Stimulated activated CD4-positive, alpha-beta T cell treated with anti-CD3 and anti-CD28 coated beads, Interleukin-1b, Interleukin-23, amount 100 ng/mL, for 4 hours (primary cell): ENCODE measurements around the gene MED27.
"Not testable (repeated sequence)": the region's sequence is repeated elsewhere in the genome, so short reads cannot be mapped to it uniquely, and the experiment has no call there.

Source experiments
- DNase-seq, 2 donors: peaks; one replicate each; pipeline ENCODE4 v3.0.0-alpha.2; 2020; ENCODE audit warnings: low read depth in 2 of 2

Gene MED27

GRCh38 chr9:132018957-132019405, 60.7 kb downstream of the MED27 start:
- no peak for DNase-seq

DNA sequence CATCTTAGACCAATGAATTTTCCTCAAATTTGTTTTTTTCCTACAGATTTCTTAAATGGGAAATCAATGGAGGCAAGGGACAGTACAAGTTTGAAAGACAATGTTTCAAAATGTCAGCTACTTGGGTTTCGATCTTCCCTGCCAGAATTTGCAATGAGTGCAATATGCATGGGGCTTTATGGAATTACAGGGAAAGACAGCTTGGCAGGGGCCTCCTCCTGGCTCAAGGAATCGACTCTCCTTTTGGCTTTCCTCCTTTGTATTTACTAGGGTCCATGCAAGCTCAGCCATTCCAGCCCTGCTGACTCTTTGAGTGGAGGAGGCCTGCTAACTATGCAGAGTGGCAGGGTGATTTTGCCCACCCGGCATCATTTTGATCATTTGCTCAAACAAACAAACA, 63.2 kb downstream of the MED27 start:
- no peak for DNase-seq

DNA sequence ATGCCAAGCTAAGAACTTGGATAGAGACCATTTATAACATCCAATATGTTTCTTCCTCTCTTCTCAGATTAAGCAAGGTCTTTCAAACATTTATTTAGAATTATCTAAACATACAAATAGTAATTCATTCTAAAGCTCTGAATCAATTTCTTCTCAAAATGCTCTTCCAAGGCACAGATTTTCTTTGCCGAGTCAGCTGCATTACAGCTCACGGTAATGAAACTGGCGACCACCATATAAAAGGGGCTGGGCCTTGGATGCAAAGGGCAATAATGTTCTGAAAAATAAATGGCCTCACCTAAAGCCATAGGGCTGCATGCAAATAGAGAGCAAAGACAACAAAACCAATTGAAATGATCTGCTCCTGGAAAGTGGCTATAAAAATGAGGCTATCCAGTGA, 63.8 kb downstream of the MED27 start:
- no peak for DNase-seq

- DNase-seq = no peak
These were observed 65.4 kb downstream of the MED27 start for GRCh38 chr9:132014218-132014805.

DNA sequence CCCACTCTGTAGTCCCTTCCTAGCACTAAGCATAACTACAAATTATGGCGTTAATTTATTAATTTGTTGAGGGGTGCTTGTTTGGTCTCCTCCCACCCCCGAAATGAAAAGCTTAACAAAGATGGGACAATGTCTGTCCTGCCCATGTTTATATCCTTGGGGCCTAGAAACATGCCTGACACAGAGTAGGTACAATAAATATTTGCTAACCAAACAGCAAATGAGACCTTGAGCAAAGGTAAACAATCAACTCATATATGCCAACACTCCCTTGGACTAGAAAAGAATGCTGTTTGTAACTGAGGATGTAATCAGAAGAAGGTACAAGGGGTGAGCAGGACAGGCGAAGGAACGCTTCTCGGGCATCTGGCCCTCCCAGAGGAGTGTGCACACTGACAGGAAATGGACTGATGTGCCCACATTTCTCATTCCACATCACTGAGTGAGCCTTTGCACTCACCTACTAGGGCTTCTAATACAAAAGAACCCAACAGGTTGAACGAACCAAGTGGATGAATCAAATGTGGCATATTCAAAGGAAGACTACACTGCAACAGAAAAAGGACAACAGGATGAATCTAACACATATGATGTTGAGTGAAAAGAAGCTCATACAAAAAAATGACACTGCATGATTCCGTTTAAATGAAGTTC, 66.8 kb downstream of the MED27 start:
- no peak for DNase-seq

GRCh38 chr9:132011896-132012295, 67.8 kb downstream of the MED27 start:
- DNase-seq = no peak

DNA sequence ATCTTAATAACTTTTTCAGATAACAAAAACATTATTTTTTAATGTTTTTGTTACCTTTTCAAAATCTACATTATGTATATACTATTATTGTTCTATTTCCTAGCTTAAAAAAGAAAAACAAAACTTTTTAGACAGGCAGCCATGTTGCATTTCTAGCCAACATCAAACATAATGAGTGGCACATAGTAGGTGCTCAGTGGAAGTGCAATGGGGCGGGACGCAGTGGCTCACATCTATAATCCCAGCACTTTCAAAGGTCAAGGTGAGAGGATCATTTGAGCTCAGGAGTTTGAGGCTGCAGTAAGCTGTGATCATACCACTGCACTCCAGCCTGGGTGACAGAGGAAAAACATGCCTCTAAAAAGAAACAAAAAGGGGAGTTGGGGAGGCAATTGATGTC, 68.4 kb downstream of the MED27 start:
- DNase-seq = no peak

GRCh38 chr9:132010201-132010600, 69.5 kb downstream of the MED27 start:
- DNase-seq = not testable (repeated sequence)

DNA sequence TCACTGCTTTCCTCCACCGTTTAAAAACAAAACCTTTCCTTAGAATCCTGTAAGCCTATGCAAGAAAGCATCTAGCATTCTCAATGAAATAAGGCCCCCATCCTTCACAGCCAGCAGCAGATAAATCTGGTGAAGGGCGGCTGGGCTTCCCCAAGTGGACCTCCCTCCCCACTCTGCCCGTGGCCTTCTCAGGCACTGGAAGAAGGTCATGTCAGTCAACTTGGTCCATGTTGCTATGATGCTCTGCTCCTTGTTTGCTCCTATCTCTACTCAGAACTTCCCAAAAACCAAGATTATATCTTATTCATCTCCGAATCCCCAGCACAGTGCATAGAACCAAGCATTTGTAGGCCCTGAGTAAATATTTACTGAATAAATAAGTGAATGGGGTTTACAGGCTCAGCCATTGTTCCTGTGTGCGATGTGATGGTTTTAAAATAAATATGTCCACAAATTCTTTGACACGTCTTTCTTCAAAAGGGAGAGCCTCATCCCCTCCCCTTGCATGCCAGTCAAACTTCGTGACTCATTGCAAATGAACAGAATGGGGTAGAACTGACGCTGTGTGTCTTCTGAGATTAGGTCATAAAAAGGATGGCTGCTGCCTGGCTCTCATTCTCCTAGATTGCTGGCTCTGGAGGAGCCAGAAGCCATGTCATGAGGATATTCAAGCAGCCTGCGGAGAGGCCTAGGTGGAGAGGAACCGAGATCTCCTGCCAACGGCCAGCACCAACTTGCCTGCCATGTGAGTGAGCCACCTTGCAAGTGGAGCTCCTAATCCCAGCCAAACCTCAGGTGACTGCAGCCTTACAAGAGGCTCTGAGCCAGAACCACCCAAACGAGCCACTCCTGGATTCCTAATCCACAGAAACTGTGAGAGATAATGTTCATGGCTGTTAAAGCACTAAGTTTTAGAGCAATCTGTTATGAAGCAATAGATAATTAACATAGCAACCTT, 70.5 kb downstream of the MED27 start:
- DNase-seq = no peak

DNA sequence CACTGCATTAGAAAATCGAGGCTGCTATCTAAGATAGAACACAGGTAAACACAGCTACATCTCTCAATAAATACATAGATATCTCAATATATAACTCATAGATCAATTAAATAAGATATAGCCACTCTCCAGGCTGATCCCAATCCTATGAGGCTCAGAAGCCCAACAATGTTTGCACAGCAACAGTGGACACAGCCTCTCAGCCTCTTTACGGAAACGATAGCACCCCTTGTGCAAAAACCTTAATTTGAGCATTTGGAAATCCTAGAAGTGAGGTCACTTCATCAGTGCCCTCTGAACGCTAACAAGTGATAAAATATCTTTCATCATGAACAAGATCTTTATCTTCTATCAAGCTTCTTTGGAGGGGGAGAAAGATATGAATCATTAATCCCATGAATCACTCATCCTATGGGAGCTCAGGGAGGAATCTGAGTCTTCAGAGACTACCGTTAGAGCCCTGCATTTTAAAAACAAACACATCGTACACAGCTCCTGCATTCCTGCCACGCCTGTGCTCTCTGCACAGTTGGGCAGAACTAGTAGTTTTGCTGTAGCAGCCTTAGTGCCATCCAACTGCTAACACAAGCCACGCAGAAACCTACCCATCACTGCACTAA, 71.4 kb downstream of the MED27 start:
- DNase-seq = no peak

DNA sequence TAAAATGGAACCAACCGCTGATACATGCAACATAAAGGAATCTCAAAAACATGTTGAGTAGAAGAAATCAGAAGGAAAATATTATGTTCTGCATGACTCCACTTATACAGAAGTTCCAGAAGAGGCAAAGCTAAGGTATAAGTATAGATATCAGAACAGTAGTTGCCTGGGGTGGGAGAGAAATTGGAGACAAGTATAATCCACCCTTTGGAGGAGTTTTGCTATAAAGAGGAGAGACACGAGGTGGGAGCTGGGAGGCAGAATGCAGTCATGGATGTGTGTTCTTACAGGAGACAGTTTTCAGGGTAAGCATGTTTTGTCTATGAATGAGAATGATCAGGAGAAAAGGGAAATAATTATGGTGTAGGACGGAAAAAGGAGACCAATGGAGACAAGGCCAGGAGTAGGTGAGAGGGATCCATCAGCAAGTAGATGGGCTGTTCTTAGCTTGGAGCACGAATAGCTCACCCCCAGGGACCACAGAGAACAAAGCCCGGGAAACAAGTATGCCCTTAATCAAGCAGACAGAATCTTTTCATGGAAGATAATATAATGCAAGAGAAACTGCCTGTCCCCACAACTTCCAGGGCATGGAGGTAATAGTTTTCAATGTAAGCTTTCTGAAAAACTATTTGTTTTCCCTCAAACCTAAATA, 72.2 kb downstream of the MED27 start:
- no peak for DNase-seq

DNA sequence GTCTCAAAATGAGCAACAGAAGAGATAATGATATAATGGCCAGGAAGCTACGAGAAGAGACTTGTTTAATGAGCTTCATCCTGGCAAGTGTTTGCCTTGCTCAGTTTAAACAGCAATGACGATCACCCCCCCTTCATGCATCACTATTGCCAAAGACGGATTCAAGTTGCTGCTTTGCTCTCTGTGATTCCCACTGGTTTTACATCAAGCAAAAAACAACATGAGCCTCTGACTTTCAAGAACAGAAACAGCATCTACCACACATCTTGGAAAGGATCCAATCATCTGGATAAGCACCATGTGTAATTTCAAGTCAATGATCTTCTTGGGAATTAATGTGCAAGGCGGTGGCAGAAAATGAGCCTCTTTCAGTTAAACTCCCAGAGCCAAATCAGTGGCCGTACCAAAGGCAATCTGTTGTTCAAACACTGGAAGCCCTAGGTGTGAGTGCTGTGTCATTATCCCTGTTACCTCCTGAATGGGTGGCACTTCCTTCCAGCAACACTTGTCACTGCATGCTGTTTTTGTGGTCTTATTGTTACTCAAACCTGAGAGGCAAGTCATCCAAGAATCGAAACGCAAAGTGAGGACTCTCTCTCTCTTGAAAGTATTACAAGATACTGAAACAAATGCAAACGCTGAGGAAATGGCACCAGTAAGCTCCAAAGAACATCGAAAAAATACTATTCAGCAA, 72.8 kb downstream of the MED27 start:
- DNase-seq = no peak

DNA sequence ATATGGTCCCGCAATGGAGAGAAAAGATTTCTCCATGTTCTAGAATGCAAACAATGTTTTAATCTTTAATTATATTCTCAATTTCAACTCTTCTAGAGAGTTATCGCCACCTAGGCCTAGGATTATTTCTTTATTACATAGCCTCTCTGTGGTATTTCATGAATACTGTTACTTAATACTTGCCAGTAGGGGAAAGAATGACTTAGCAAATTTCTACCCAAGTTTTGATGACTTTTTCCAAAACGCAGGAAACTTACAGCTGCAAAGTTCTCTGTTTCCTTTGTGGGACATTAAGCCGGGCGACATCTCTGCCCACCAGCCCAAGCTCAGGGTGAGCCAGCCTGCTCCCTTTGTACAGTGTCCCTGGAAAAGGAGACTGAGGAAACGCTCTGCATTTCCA, 73.8 kb downstream of the MED27 start:
- DNase-seq = no peak

DNA sequence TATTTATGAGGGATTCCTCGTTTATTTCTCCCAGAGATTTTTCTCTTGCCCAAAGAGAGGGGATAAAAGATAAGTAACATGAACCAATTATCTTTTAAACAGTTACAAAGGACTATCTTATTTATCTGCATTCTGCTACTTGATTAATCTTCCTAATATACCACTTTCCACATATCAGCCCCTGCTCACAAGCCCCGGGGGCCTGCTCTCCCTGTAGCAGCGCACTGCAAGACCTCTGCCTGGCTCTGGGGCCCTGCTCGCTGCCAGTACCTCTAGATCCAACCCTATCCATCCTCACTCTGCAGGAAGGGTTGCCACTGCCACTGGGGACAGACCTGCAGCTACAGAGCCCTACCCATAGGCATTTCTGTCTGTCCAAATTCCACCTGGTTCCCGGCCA, 75.3 kb downstream of the MED27 start:
- no peak for DNase-seq

DNA sequence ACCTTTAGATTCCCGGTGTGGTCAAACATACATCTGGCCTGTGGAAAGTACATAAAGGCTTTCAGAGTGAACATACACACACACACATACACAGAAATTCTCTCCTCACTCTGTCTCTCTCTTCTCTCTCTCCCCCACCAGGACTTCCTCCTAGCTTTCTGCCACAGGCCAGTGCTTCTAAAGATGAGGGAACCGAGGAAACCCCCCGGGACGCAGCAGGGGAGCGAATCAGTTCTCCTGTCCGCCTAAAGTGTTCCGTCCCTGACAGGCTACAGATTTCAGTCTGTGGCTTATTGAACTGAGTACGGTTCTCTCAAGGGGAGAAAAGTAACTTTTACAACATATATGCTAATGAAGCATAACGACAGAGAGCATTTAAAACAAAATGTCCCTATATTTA, 75.8 kb downstream of the MED27 start:
- no peak for DNase-seq

GRCh38 chr9:132003319-132003704, 76.4 kb downstream of the MED27 start:
- no peak for DNase-seq

- no peak for DNase-seq
These were observed 76.9 kb downstream of the MED27 start for GRCh38 chr9:132002643-132003318.

DNA sequence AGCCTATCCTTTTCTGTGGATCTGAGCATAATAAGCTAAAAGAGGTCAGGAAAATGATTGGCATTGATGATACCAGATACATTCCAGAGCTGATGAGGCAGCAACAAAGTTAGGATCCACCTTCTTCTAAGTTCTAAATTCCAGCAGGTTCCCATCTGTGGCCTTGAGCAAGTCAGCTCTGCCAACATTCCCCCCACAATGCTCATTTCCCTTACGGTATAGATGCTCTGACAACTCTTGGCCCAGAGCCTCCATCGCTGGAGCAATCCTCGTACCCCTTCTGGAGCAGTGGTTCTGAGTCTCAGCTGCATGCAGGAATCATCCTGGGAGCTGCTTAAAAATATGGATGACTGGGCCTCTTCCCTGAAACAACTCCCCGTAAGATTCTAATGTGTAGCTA, 78.1 kb downstream of the MED27 start:
- DNase-seq = no peak

DNA sequence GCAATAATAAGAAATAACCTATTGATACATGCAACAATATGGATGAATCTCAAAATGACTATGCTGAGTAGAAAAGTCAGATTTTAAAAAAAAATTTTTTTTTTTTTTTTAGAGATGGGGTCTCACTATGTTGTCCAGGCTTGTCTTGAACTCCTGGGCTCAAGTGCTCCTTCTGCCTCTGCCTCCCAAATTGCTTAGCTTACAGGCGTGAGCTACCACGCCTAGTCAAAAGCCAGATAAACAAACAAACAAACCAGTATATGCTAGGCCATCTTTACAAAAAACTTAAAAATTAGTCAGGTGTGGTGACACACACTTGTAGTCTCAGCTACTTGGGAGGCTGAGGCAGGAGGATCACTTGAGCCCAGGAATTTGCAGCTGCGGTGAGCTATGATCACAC, 79.0 kb downstream of the MED27 start:
- DNase-seq = no peak

- DNase-seq = no peak
These were observed 79.7 kb downstream of the MED27 start for GRCh38 chr9:131999692-132000551.
